GM12878 (cell line): ENCODE data around the gene OIT3. TPM values are rescaled to one million over a fixed set of nuclear protein-coding genes. Genes with fewer than 3 reads are reported as not detected.

ENCODE experiments used
- ATAC-seq: fragments of 200-7000 bp; cut with Tn5 transposase; 3 replicates; pipeline ENCODE4 v1.9.1; 2020; ENCODE audit warnings: mild to moderate bottlenecking, moderate library complexity
- BruUV-seq: library from RNA; stranded (reverse); fragments of 400-500 nt; replicated peaks from 2 replicates; lab custom pipeline; 2021; lab: Mats Ljungman, UMichigan
- CTCF ChIA-PET: fragments of 300-600 bp; sonication (Branson Sonifier 250); formaldehyde crosslinking; extraction: SDS; loops from one replicate; lab custom pipeline; 2021; ENCODE audit warnings: inconsistent platforms; lab: Yijun Ruan, JAX
- POLR2A ChIA-PET: fragments of 350-600 bp; formaldehyde crosslinking; extraction: SDS; loops from one replicate; lab custom pipeline; 2021; ENCODE audit warnings: inconsistent platforms; lab: Charles Lee
- RAD21 ChIA-PET: fragments of 300-600 bp; sonication (Branson Sonifier 250); formaldehyde crosslinking; loops from one replicate; lab custom pipeline; 2023; ENCODE audit warnings: antibody characterized with exemption; ENCODE audit not compliant: unreplicated experiment; lab: Charles Lee
- SMC1A ChIA-PET: fragments of 300-600 bp; sonication (Branson Sonifier 250); formaldehyde crosslinking; loops from one replicate; lab custom pipeline; 2023; ENCODE audit not compliant: unreplicated experiment, uncharacterized antibody; lab: Charles Lee
- DNase-seq: peaks from one replicate; pipeline ENCODE4 v3.0.0-alpha.2; 2011; ENCODE audit warnings: low read depth, low spot score
- FAIRE-seq: peaks from 3 replicates; lab custom pipeline; 2011; peaks lifted over from hg19 to GRCh38; lab: Jason Lieb, UNC
- H2AFZ ChIP-seq: 2 replicates; pipeline ENCODE4 v1.6.0; 2011; ENCODE audit warnings: low read depth, low read length, control low read depth; ENCODE audit not compliant: control insufficient read depth
- H3K27ac ChIP-seq: 2 replicates; pipeline ENCODE4 v1.5.1; 2011; ENCODE audit warnings: control low read depth; ENCODE audit not compliant: control insufficient read depth, insufficient read depth
- H3K27me3 ChIP-seq, 2 experiments: replicated peaks in 1 of 2; 2 replicates each; pipeline versions ENCODE4 v1.6.0 to v1.6.1; 2011; ENCODE audit warnings: low read length in 1 of 2; ENCODE audit not compliant: control insufficient read depth in 2 of 2, insufficient read depth in 2 of 2
- H3K36me3 ChIP-seq, 2 experiments: 2 replicates each; pipeline ENCODE4 v1.5.1; 2011; ENCODE audit warnings: low read length in 1 of 2; ENCODE audit not compliant: control insufficient read depth in 2 of 2, insufficient read depth in 2 of 2
- H3K4me1 ChIP-seq: 2 replicates; pipeline ENCODE4 v1.6.1; 2011; ENCODE audit warnings: mild to moderate bottlenecking, low read length, moderate library complexity, mixed read lengths; ENCODE audit not compliant: control insufficient read depth, insufficient read depth
- H3K4me2 ChIP-seq: 2 replicates; pipeline ENCODE4 v1.6.0; 2011; ENCODE audit warnings: control low read depth; ENCODE audit not compliant: control insufficient read depth, insufficient read depth
- H3K4me3 ChIP-seq: fragments of 200-600 bp; sonication (generic); 2 replicates; pipeline ENCODE4 v1.5.1; 2016
- H3K79me2 ChIP-seq: 2 replicates; pipeline ENCODE4 v1.6.0; 2011; ENCODE audit warnings: low read length; ENCODE audit not compliant: control insufficient read depth, insufficient read depth
- H3K9ac ChIP-seq: 2 replicates; pipeline ENCODE4 v1.8.0; 2011; ENCODE audit warnings: low read length, control low read depth, mixed read lengths; ENCODE audit not compliant: control insufficient read depth, insufficient read depth
- H3K9me3 ChIP-seq: replicated peaks from 3 replicates; pipeline ENCODE4 v1.5.1; 2011; ENCODE audit warnings: mild to moderate bottlenecking, low read length; ENCODE audit not compliant: control insufficient read depth, insufficient read depth
- H4K20me1 ChIP-seq: 2 replicates; pipeline ENCODE4 v1.6.0; 2011; ENCODE audit not compliant: control insufficient read depth, insufficient read depth
- ATF7 ChIP-seq: fragments of 450-650 bp; IDR thresholded peaks from 2 replicates; pipeline ENCODE4 v1.6.1; 2016; ENCODE audit warnings: low read depth, mild to moderate bottlenecking
- CBX5 ChIP-seq: sonication (generic); IDR thresholded peaks from 2 replicates; pipeline ENCODE4 v1.6.1; 2016; ENCODE audit warnings: low read depth, moderate library complexity, mild to moderate bottlenecking, inconsistent platforms
- CHD1 ChIP-seq: IDR thresholded peaks from 2 replicates; pipeline ENCODE4 v1.6.1; 2012; ENCODE audit warnings: low read depth, low read length, improper control_type of control experiment
- CHD2 ChIP-seq: IDR thresholded peaks from 2 replicates; pipeline ENCODE4 v1.6.1; 2011; ENCODE audit warnings: low read depth, low read length, improper control_type of control experiment, borderline replicate concordance
- CHD4 ChIP-seq: fragments of 200-600 bp; sonication (generic); IDR thresholded peaks from 2 replicates; pipeline ENCODE4 v1.6.1; 2016; ENCODE audit warnings: mild to moderate bottlenecking
- ETV6 ChIP-seq, 2 experiments: fragments of 450-650 bp in 1 of 2; IDR thresholded peaks in 1 of 2; conservative IDR thresholded peaks in 1 of 2; 2 replicates each; pipeline ENCODE4 v1.6.1; 2014; ENCODE audit warnings: antibody characterized with exemption in 1 of 2, borderline replicate concordance in 1 of 2, low read depth in 1 of 2, mild to moderate bottlenecking in 1 of 2, moderate library complexity in 1 of 2
- GATAD2B ChIP-seq: fragments of 450-650 bp; conservative IDR thresholded peaks from 2 replicates; pipeline ENCODE4 v1.6.1; 2017; ENCODE audit warnings: low read depth, mild to moderate bottlenecking, moderate library complexity
- LARP7 ChIP-seq: fragments of 450-650 bp; IDR thresholded peaks from 2 replicates; pipeline ENCODE4 v1.6.1; 2017; ENCODE audit warnings: mild to moderate bottlenecking
- MYC ChIP-seq: IDR thresholded peaks from 2 replicates; pipeline ENCODE4 v1.6.1; 2011; ENCODE audit warnings: mild to moderate bottlenecking, low read length, moderate library complexity, inconsistent platforms; ENCODE audit not compliant: insufficient read depth, insufficient replicate concordance, insufficient read length, severe bottlenecking
- NFYB ChIP-seq: IDR thresholded peaks from 2 replicates; pipeline ENCODE4 v1.6.1; 2011; ENCODE audit warnings: low read depth, mild to moderate bottlenecking, low read length, improper control_type of control experiment, moderate library complexity; ENCODE audit not compliant: insufficient read depth
- NR2C2 ChIP-seq: IDR thresholded peaks from 2 replicates; pipeline ENCODE4 v1.6.1; 2011; ENCODE audit warnings: borderline replicate concordance, low read depth; ENCODE audit not compliant: control insufficient read depth, insufficient read length
- RCOR1 ChIP-seq: conservative IDR thresholded peaks from 2 replicates; pipeline ENCODE4 v1.6.1; 2012; ENCODE audit warnings: low read depth, low read length, improper control_type of control experiment
- SMAD1 ChIP-seq: fragments of 450-650 bp; IDR thresholded peaks from 2 replicates; pipeline ENCODE4 v1.6.1; 2018; ENCODE audit warnings: mild to moderate bottlenecking, low read depth; ENCODE audit not compliant: partially characterized antibody
- SMC3 ChIP-seq: IDR thresholded peaks from 2 replicates; pipeline ENCODE4 v1.6.1; 2011; ENCODE audit warnings: low read length, improper control_type of control experiment, borderline replicate concordance
- SUPT20H ChIP-seq: IDR thresholded peaks from 2 replicates; pipeline ENCODE4 v1.6.1; 2011; ENCODE audit warnings: low read depth, mild to moderate bottlenecking, low read length, moderate library complexity, borderline replicate concordance; ENCODE audit not compliant: control insufficient read depth
- TBL1XR1 ChIP-seq: IDR thresholded peaks from 2 replicates; pipeline ENCODE4 v1.6.1; 2012; ENCODE audit warnings: low read depth, low read length, improper control_type of control experiment
- USF1 ChIP-seq: IDR thresholded peaks from 2 replicates; pipeline ENCODE4 v1.6.1; 2011; ENCODE audit warnings: borderline replicate concordance, low read depth, mild to moderate bottlenecking, moderate library complexity, mixed read lengths, low read length; ENCODE audit not compliant: insufficient read depth; ENCODE audit errors: extremely low read length
- YBX1 ChIP-seq: fragments of 450-650 bp; IDR thresholded peaks from 2 replicates; pipeline ENCODE4 v1.6.1; 2016; ENCODE audit warnings: antibody characterized with exemption
- WGBS: methylation state at CpG from one replicate; pipeline ENCODE4 v1.1.6; 2016; ENCODE audit warnings: low lambda C conversion rate; ENCODE audit not compliant: insufficient replicate concordance, insufficient coverage; ENCODE audit errors: missing lambda C conversion rate; 5-methylcytosine and 5-hydroxymethylcytosine counted together
- in situ Hi-C: fragments of 300-500 bp; cut with MboI; formaldehyde crosslinking; loops from 9 replicates; pipeline ENCODE4 v1.14.3; 2018; ENCODE audit warnings: mixed read lengths
- intact Hi-C: fragments of 100-400 bp; cut with micrococcal nuclease; formaldehyde crosslinking; loops from one replicate; pipeline ENCODE4 v1.14.2; 2022; ENCODE audit not compliant: unreplicated experiment
- polyA plus RNA-seq, 11 experiments: library from polyadenylated mRNA; depleted of rRNA in 4 of 11; unstranded in 6 of 11; stranded (reverse) in 5 of 11; fragments of >200 nt; fragmentation: Nextera tagmentation in 4 of 11; fragmentation: Illumina TruSeq in 1 of 11; extraction: Ambion mirVana in 4 of 11; extraction: Trizol in 1 of 11; gene quantifications; 1 replicate in 1 of 11; 2 replicates in 10 of 11; pipeline versions ENCODE4 v1.2.1 to v1.2.3, GENCODE V29; 2011 to 2016; ENCODE audit warnings: inconsistent platforms in 2 of 11, missing spikeins in 2 of 11, low read depth in 1 of 11
- total RNA-seq, 4 experiments: library from RNA; depleted of rRNA in 3 of 4; stranded (reverse); fragments of >200 nt in 3 of 4; fragmentation: Illumina TruSeq in 1 of 4; extraction: Trizol in 1 of 4; gene quantifications; 2 replicates each; pipeline versions ENCODE4 v1.2.1 to v1.2.3, GENCODE V29; 2013 to 2021

The OIT3 gene
- total and polyA plus RNA-seq, 10 of the 15 experiments (the other 5 are each of a cell fraction or from before 2014, with no cell fraction given): not detected

GRCh38 chr10:72887043-72887442, 6.5 kb upstream of the OIT3 start:
- no peak overlapping the region for H3K27ac ChIP-seq
- POLR2A ChIA-PET: no interaction called here
- no peak overlapping the region for H3K9ac ChIP-seq
- RAD21 ChIA-PET: no interaction called here
- ATAC-seq: no peak
- 26% methylated on average over 5 of the region's 5 CpGs for WGBS
- H4K20me1 ChIP-seq: no peaks in the 10 kb centered on the region
- in situ Hi-C loops: no loop called here
- no peaks in the 10 kb centered on the region for H3K9me3 ChIP-seq
- DNase-seq: no peak
- H3K4me1 ChIP-seq: no peaks in the 10 kb centered on the region
- CTCF ChIA-PET: interaction anchor here (1.8 kb wide), 1 partner anchor 12 kb away, joined by 5 read pairs; no protein-coding TSS in a partner anchor
- H3K4me3 ChIP-seq: no peak overlapping the region
- no peaks in the 10 kb centered on the region for H3K79me2 ChIP-seq
- H3K36me3 ChIP-seq: no peaks in the 10 kb centered on the region
- intact Hi-C loops: no loop called here
- SMC1A ChIA-PET: no interaction called here
- peak overlapping the region; percentile 34 for H2AFZ ChIP-seq
- H3K27me3 ChIP-seq: no peaks in the 10 kb centered on the region
- FAIRE-seq: no peak
- H3K4me2 ChIP-seq: no peak overlapping the region
- TF ChIP-seq NFYB (0 out of 2 replicates have a peak, but pooled peaks have one; percentile 31), GATAD2B (no peak)
- TF ChIP-seq, all 136 proteins: peak for 1
- BruUV-seq: no TSS peak

DNA sequence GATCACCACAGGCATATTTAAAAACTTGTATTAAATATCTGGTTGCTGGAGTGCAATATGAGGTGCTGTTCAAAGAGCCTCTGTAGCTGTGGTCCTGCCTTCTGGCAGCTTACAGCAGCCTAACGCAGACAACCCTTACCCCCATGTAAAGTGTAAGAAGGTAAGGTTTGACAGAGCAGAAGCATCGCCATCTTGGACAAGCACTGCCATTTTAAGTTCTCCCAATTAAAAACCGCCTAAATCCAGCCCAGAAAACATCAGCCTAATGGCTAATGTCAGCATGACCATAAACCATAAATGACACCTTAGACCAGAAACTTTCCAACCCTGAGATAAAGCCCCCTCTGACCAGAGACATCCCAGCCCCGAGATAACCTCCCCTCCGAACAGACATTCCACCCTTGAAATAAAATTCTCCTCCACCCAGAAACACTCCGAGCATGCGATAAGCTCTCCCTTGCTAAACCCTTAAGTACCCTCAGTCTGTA, 5.3 kb upstream of the OIT3 start:
- Histone ChIP-seq H3K79me2 (no peaks in the 10 kb centered on the region), H4K20me1 (no peaks in the 10 kb centered on the region), H3K27me3 (no peaks in the 10 kb centered on the region), H3K4me1 (no peaks in the 10 kb centered on the region), H3K9ac (no peak overlapping the region), H3K27ac (no peak overlapping the region), H2AFZ (no peak overlapping the region), H3K9me3 (no peaks in the 10 kb centered on the region), H3K4me2 (no peak overlapping the region), H3K4me3 (no peak overlapping the region), H3K36me3 (no peaks in the 10 kb centered on the region)
- DNase-seq (no peak), FAIRE-seq (no peak), ATAC-seq (no peak)
- no TSS peak for BruUV-seq
- ChIA-PET RAD21 (no interaction called here), CTCF (no interaction called here), SMC1A (no interaction called here), POLR2A (no interaction called here)
- WGBS: 88% methylated on average over 7 of the region's 7 CpGs
- in situ Hi-C loops (no loop called here), intact Hi-C loops (no loop called here)
- TF ChIP-seq SMC3 (no peak), CBX5 (no peak), CHD4 (no peak), ETV6 (conservative IDR thresholded peaks at IDR 0.05 in 1 of 2, IDR thresholded peaks at IDR 0.05 in 1 of 2; ENCODE audit: borderline replicate concordance in 1 of 2, low read depth in 1 of 2) (no peak), NR2C2 (no peak), ATF7 (no peak), MYC (no peak), SUPT20H (no peak), YBX1 (no peak), RCOR1 (no peak), CHD2 (no peak), SMAD1 (no peak), TBL1XR1 (no peak), LARP7 (no peak), USF1 (no peak), CHD1 (no peak)
